ENCODE data around the gene SLC24A3. TPM values are rescaled to one million over a fixed set of nuclear protein-coding genes. Genes with fewer than 3 reads are reported as not detected.

SLC24A3 gene
- total and polyA plus RNA-seq, 2 of the 13 experiments (the other 11 are each of a cell fraction or from before 2014, with no cell fraction given): not detected

DNA sequence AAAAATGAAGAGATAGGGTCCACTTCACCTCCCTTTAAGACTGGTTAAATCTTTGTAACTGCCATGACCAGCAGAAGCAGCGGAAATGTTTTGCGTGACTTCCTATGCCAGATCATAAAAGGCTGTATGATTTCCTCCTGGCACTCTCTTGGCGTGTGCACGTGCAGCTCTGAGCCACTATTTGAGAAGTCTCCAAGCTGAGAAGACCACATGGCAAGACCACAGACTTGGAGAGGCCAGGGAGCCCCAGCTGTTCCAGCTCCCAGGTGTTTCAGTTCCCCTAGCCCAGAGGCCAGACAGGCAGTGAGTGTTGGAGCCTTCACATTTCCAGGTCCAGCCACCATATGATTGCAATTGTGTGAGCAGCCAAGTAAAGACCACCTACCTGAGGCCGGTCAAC is 286.3 kb downstream of the SLC24A3 start:
- Histone ChIP-seq H3K9ac (ENCODE audit: insufficient read depth, low read depth, low read length) (no peak overlapping the region), H3K27ac (ENCODE audit: extremely low read length, insufficient read depth, low read length) (no peak overlapping the region), H3K4me2 (ENCODE audit: low read depth, low read length) (no peak overlapping the region), H4K20me1 (ENCODE audit: insufficient read depth, low read length) (no peaks in the 10 kb centered on the region), H2AFZ (ENCODE audit: low read length) (no peak overlapping the region), H3K4me1 (ENCODE audit: insufficient read depth, low read length) (no peaks in the 10 kb centered on the region), H3K4me3 (replicated peaks in 1 of 3; ENCODE audit: insufficient read depth in 1 of 3, low read depth in 2 of 3, low read length in 3 of 3) (no peak overlapping the region), H3K9me3 (ENCODE audit: low read length) (no peaks in the 10 kb centered on the region), H3K79me2 (ENCODE audit: insufficient read depth, low read length) (no peaks in the 10 kb centered on the region), H3K27me3 (ENCODE audit: control insufficient read depth in 1 of 2, insufficient read depth in 2 of 2, low read length in 2 of 2) (no peaks in the 10 kb centered on the region; a peak in 1 of 5 replicates), H3K36me3 (replicated peaks in 1 of 2; ENCODE audit: control insufficient read depth in 1 of 2, insufficient read depth in 2 of 2, low read length in 2 of 2) (no peaks in the 10 kb centered on the region)
- in situ Hi-C loops (cut with HindIII; ENCODE audit: extremely low pct_ligation_motif_present, low pct_unique_long_range_greater_than_20kb): no loop called here
- DNase-seq (ENCODE audit: low spot score) (no peak), ATAC-seq (no peak), FAIRE-seq (no peak)
- CTCF ChIA-PET (ENCODE audit: low intra/inter-chr PET ratio, low total read pairs): no interaction called here
- BruUV-seq (replicated peaks): no TSS peak
- 40% methylated on average over 5 of the region's 5 CpGs for WGBS (ENCODE audit: low lambda C conversion rate)
- TF ChIP-seq ZSCAN29 (CRISPR knock-in tag; conservative IDR thresholded peaks at IDR 0.05) (no peak), ZFP90 (CRISPR knock-in tag; IDR thresholded peaks at IDR 0.05; ENCODE audit: borderline replicate concordance) (no peak), SRF (IDR thresholded peaks at IDR 0.05; ENCODE audit: low read depth, low read length) (no peak), ZSCAN21 (CRISPR knock-in tag; IDR thresholded peaks at IDR 0.05; ENCODE audit: borderline replicate concordance) (no peak), PITX1 (CRISPR knock-in tag; IDR thresholded peaks at IDR 0.05) (no peak), SNAPC2 (CRISPR knock-in tag; IDR thresholded peaks at IDR 0.05) (no peak), SMARCC2 (IDR thresholded peaks at IDR 0.05) (no peak), ZNF788 (CRISPR knock-in tag; IDR thresholded peaks at IDR 0.05; ENCODE audit: borderline replicate concordance) (no peak), PAWR (CRISPR knock-in tag; IDR thresholded peaks at IDR 0.05; ENCODE audit: borderline replicate concordance) (no peak), SALL2 (CRISPR knock-in tag; IDR thresholded peaks at IDR 0.05) (no peak), TOPORS (CRISPR knock-in tag; IDR thresholded peaks at IDR 0.05) (no peak)
- TF ChIP-seq, protein P1, sequence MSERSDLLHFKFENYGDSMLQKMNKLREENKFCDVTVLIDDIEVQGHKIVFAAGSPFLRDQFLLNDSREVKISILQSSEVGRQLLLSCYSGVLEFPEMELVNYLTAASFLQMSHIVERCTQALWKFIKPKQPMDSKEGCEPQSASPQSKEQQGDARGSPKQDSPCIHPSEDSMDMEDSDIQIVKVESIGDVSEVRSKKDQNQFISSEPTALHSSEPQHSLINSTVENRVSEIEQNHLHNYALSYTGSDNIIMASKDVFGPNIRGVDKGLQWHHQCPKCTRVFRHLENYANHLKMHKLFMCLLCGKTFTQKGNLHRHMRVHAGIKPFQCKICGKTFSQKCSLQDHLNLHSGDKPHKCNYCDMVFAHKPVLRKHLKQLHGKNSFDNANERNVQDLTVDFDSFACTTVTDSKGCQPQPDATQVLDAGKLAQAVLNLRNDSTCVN (CRISPR knock-in tag; IDR thresholded peaks at IDR 0.05; ENCODE audit: borderline replicate concordance): no peak
- TF ChIP-seq, protein P2, sequence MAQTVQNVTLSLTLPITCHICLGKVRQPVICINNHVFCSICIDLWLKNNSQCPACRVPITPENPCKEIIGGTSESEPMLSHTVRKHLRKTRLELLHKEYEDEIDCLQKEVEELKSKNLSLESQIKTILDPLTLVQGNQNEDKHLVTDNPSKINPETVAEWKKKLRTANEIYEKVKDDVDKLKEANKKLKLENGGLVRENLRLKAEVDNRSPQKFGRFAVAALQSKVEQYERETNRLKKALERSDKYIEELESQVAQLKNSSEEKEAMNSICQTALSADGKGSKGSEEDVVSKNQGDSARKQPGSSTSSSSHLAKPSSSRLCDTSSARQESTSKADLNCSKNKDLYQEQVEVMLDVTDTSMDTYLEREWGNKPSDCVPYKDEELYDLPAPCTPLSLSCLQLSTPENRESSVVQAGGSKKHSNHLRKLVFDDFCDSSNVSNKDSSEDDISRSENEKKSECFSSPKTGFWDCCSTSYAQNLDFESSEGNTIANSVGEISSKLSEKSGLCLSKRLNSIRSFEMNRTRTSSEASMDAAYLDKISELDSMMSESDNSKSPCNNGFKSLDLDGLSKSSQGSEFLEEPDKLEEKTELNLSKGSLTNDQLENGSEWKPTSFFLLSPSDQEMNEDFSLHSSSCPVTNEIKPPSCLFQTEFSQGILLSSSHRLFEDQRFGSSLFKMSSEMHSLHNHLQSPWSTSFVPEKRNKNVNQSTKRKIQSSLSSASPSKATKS (CRISPR knock-in tag; IDR thresholded peaks at IDR 0.05): no peak
- intact Hi-C loops (cut with micrococcal nuclease; ENCODE audit: unreplicated experiment): no loop called here
- POLR2A ChIA-PET: no interaction called here
